ENCODE measurements around the gene GPR137. TPM values are rescaled to one million over a fixed set of nuclear protein-coding genes. Genes with fewer than 3 reads are reported as not detected.
A peak's percentile ranks its signal among the peaks of the same experiment; 100 is the strongest.

GPR137 gene
- total and polyA plus RNA-seq, 8 donors = 23.6 to 39.6 (median 31.8) TPM

DNA sequence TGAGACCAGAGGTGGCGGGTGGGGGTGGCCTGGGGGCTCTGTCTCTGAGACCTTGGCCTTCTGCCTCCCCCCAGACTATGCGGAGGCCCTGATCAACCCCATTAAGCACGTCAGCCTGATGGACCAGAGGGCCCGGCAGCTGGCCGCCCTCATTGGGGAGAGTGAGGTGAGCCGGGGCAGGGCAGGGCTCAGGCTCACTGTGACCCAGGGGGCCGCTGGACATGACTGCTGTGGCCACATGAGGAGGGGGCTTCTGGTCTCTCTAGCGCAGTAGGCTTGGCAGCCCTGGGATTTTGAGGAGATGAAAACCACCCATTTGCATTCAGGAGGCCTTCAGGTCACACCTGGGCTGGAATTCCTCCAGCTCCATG is 21.7 kb upstream of the GPR137 start:
- Histone ChIP-seq H3K36me3 (peaks cover 0 to 80% of the 10 kb centered on the region in 2 donors), H3K4me3 (no peak overlapping the region), H3K27ac (no peak overlapping the region), H3K27me3 (no peaks in the 10 kb centered on the region), H3K9me3 (no peaks in the 10 kb centered on the region), H3K4me1 (peaks cover 9 to 22% of the 10 kb centered on the region in 2 donors)
- intact Hi-C loops (cut with DNase I) = no loop called here
- TF ChIP-seq, protein P1, sequence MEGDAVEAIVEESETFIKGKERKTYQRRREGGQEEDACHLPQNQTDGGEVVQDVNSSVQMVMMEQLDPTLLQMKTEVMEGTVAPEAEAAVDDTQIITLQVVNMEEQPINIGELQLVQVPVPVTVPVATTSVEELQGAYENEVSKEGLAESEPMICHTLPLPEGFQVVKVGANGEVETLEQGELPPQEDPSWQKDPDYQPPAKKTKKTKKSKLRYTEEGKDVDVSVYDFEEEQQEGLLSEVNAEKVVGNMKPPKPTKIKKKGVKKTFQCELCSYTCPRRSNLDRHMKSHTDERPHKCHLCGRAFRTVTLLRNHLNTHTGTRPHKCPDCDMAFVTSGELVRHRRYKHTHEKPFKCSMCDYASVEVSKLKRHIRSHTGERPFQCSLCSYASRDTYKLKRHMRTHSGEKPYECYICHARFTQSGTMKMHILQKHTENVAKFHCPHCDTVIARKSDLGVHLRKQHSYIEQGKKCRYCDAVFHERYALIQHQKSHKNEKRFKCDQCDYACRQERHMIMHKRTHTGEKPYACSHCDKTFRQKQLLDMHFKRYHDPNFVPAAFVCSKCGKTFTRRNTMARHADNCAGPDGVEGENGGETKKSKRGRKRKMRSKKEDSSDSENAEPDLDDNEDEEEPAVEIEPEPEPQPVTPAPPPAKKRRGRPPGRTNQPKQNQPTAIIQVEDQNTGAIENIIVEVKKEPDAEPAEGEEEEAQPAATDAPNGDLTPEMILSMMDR (IDR thresholded peaks at IDR 0.05) = no peak
- peak in 1 of 4 donors; percentile 62 for DNase-seq
- ATAC-seq = no peak

DNA sequence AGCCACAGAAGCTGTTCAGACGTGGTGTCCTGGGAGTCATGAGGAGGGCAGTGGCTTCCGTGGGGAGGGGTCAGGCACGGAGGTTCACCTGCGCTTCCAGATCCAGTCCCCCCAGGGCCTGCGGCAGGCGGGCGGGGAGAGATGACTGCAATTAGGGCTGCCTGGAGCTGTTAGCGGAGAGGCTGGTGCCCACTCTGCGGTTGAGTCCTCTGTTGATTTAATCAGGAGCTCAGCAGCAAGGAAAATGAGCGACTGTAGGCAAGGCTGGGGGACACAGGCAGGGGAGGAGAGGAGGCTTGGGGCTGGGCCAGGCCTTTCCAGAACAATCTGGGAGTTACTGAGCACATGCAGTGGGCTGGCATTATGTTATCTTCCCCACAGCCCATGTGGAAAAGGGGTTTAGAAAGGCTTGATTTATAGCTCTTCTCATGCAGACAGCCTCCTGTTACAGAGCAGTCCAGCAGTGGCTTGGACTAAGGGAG is 21.2 kb upstream of the GPR137 start:
- ATAC-seq = no peak
- no peak overlapping the region for H3K27ac ChIP-seq
- H3K4me3 ChIP-seq = no peak overlapping the region
- H3K36me3 ChIP-seq = peaks cover 0 to 75% of the 10 kb centered on the region in 2 donors
- H3K4me1 ChIP-seq = peaks cover 9 to 25% of the 10 kb centered on the region in 2 donors
- TF ChIP-seq, protein P1 (IDR thresholded peaks at IDR 0.05) = no peak
- intact Hi-C loops (cut with DNase I) = no loop called here
- H3K9me3 ChIP-seq = no peaks in the 10 kb centered on the region
- no peaks in the 10 kb centered on the region for H3K27me3 ChIP-seq
- peak in 1 of 4 donors; percentile 62 for DNase-seq

DNA sequence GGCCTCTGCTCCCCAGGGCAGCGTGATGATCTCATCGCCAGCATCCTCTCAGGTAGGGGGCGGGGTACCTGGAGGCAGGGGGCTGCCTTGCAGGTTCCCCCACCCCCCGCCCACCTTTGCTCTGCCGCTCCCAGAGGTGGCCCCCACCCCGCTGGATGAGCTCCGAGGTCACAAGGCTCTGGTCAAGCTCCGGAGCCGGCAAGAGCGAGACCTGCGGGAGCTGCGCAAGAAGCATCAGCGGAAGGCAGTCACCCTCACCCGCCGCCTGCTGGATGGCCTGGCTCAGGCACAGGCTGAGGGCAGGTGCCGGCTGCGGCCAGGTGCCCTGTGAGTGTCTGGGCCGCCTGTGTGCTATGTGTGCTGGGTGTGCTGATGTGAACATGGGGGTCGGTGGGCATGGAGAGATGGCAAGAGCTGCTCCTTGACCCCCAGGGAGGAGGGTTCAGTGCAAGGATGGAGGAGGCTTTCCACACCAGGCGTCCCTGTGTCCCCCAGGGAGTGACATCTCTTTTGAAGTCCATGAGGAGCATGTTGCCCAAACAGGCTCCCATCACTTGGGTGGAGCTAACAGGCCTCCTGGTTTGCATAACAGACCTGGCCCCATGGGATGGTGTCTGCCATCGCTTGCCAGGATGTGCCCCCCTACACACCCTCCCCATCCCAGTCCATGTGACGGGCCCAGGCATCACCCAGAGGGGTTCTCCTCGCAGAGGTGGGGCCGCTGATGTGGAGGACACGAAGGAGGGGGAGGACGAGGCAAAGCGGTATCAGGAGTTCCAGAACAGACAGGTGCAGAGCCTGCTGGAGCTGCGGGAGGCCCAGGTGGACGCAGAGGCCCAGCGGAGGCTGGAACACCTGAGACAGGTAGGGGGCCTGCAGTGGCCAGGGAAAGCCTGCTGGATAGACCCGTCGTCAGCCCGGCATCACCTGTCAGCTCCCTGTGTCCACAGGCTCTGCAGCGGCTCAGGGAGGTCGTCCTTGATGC is 20.2 kb upstream of the GPR137 start:
- intact Hi-C loops (cut with DNase I) = no loop called here
- TF ChIP-seq, protein P1 (IDR thresholded peaks at IDR 0.05) = no peak
- Histone ChIP-seq H3K36me3 (peaks cover 0 to 66% of the 10 kb centered on the region in 2 donors), H3K4me1 (peaks cover 9 to 25% of the 10 kb centered on the region in 2 donors), H3K9me3 (no peaks in the 10 kb centered on the region), H3K27ac (no peak overlapping the region), H3K4me3 (no peak overlapping the region), H3K27me3 (no peaks in the 10 kb centered on the region)
- ATAC-seq = no peak
- peak in 1 of 4 donors; percentile 76 for DNase-seq

DNA sequence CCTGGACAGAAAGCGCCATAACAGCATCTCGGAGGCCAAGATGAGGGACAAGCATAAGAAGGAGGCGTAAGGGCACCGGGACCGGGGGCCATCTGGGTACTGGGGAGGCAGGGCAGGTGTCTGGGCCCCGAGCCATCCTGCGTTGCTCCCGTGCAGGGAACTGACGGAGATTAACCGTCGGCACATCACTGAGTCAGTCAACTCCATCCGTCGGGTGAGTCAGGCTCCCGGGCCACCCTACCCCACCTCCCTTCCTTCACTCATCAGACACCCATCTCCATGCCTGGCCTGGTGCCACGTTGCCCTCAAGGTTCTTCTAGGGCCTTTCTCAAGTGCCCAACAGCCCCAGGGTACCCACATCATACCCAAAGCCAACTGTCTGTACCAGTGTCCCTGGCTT is 19.3 kb upstream of the GPR137 start:
- Histone ChIP-seq H3K4me3 (no peak overlapping the region), H3K9me3 (no peaks in the 10 kb centered on the region), H3K27ac (no peak overlapping the region), H3K36me3 (peaks cover 0 to 61% of the 10 kb centered on the region in 2 donors), H3K4me1 (peaks cover 9 to 25% of the 10 kb centered on the region in 2 donors), H3K27me3 (no peaks in the 10 kb centered on the region)
- ATAC-seq = no peak
- TF ChIP-seq, protein P1 (IDR thresholded peaks at IDR 0.05) = no peak
- peak in 1 of 4 donors; percentile 73 for DNase-seq
- intact Hi-C loops (cut with DNase I) = no loop called here

Data from left lung (tissue), 10 donors.